DMS153 (cell line): Measurements from ENCODE around the gene WIPF2.

Experiments used
- DNase-seq: peaks from one replicate; lab custom pipeline; 2025; lab: John Stamatoyannopoulos, UW

The WIPF2 gene

DNA sequence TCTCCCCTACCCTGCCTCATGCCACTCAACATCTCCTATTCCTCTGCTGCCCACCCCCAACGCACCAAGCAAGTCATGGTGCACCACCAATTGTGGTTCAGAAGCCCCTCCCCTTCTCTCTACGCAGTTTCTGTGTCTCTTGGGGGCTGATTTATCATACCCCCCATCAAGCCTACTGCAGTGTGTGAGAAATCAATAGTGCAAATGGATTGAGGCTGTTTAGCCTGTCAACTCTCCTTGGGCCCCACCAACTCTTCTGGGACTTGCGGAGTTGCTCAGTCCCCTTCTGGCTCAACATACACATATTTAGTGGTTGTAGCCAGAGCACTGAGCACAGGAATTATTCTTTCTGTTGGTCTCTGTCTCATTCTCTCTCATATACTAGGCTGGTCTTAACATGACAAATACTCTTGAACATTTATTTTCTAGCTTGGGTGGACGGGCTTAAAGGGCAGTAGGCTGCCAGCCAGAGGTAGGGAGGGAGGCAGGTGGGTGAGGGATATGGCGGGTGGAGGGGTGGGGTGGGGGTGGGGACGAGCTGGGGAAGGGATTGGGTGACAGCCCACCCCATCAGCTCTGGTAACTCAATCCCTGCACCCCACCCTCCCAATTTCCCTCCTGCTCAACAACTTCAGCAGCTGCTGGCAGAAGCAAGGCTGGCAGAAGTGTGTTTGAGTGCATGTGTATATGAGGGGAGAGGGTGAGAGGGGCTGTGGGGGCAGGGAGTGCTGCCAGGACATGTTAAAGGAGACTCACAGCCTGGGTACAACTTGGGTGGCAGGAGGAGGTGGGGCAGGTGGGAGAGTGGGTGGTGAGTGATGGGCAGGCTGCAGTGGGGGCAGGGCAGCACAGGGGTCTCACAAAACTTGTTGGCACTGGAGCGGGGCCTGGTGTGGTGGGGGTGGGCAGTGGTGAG, 94.8 kb downstream of the WIPF2 start:
- no peak for DNase-seq

DNA sequence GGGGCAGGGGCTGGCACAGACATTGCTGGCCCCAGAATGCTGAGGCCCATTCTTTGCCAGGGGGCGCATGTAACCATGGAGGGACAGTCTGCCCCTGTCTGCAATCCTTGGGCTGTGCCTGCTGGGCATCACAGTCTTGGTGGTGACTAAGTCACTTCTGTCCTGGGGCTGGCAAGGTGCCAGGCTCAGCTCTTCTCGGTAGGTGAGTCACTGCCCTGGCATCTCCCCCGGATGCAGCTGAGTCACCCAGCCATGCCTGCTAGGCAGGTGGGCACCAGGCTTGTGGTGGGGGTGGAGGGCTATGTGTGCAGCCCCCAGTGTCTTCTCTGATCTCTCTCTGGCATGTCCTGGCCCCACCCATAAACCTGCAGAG, 95.5 kb downstream of the WIPF2 start:
- peak; percentile 82 for DNase-seq

DNA sequence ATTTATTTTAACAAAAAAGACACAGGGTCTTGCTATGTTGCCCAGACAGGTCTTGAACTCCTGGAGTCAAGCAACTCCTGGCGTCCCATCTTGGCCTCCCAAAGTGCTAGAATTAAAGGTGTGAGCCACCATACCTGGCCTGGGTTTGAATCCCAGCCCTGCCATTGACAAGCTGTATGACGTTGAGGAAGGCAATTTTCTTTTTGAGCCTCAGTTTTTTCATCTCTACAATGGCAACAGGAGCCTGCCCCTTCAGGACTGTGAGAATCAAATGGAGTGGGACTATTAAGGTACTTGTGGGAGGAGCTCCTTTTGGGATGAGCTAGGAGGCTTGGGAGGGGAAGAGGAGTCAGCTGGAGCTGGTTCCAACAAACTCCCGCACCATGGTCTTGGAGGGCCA, 96.1 kb downstream of the WIPF2 start:
- no peak for DNase-seq

DNA sequence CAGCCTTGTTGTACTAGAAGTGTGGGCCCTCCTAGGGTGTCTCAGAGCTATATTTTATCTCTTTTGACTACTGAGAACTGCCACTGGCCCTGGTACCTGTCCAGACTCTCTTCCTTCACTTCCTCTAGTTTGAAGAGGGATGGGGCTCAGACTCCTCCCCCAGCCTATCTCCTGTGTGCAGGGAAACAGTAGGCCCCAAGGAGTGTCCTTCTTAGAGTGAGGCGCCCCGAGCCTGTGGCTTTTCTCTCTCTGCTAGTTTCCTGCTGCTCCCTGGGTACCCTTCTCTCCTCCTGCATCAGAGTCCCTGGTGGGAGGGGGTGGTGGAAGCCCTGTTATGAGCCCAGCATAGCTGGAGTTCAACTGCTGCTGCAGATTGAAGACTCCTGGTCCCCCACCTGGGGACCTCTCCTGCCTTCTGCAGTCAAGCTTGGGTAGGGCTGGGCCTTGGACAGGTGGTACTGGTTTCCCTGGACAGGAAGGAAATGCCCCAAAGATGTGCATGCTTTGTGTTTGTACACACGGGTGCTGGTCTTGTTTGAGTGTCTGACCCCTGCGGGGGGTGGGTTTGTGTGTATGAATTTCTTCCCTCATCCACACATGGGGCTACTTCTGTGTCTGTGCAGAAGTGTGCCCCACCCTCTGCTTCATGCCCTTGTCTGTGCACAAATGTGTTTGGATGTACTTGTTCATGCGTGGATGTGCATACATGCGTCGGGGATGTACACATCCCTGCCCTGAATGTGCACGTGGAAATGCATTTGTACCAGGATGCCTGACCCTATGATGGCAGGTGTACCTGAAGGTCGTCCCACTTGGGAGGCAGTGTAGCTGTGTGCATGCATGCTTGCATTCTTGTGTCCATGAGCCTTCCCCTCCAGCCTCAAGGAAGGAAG, 96.8 kb downstream of the WIPF2 start:
- DNase-seq, result no peak

DNA sequence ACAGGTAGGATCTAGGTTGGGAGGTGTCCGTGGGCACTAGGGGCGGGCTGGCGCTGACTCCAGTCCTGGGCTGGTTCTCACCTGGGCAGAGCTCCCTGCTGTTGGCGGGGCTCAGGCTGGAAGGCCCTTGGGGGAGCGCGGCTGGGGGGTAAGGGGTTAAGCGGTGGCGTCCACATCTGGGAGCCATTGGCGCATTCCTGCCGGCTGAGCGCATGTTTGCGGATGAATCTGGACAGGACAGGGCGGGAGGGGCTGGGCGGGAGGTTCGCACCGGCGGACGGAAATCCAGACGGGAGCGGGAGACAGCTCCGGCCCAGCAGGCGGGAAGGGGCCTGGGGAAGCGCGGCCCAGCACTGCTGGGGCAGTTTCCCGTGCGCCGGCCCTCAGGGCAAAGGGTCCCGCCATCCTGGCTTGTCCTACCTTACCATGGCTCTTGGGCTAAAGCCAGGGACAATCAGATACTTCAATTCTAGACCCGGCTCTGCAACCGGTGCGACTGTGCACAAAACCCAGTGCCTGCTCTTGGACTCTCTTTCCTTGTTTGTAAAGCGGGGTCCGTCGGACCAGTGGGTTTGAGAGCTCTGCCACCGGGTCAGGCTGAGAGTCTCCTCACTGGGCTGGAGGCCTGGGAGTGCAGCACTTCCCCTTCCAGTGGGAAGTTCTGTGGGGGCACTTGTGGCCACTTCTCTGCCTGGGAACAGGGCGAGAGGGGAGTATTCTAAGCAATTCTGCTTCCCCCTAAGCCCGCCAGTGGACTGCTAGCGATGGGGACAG, 97.7 kb downstream of the WIPF2 start:
- DNase-seq, result no peak

DNA sequence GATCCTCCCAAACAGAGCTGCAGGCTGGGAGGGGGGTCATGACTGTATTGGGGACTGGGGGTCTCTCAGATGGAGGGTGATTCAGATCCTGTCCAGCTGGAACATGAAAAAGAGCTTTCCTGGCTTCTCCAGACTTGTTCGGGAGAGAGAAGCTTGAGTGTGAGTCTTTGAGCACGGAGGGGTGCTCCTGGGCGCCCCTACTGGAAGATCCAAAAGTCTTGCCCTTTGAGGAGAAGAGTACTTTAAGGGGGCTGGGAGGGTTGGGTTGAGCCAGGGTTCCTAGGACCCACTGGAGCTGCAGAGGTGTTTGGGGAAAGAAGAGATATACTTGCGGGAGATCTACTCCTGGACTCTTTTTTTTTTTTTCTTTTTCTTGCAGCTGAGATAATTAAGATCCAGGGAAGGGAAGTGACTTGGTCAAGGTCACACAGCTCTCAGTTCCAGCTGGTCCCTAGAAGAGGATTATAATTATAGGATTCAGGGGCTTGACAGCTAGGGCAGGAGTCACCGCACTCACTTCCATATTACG, 98.3 kb downstream of the WIPF2 start:
- DNase-seq, result no peak

DNA sequence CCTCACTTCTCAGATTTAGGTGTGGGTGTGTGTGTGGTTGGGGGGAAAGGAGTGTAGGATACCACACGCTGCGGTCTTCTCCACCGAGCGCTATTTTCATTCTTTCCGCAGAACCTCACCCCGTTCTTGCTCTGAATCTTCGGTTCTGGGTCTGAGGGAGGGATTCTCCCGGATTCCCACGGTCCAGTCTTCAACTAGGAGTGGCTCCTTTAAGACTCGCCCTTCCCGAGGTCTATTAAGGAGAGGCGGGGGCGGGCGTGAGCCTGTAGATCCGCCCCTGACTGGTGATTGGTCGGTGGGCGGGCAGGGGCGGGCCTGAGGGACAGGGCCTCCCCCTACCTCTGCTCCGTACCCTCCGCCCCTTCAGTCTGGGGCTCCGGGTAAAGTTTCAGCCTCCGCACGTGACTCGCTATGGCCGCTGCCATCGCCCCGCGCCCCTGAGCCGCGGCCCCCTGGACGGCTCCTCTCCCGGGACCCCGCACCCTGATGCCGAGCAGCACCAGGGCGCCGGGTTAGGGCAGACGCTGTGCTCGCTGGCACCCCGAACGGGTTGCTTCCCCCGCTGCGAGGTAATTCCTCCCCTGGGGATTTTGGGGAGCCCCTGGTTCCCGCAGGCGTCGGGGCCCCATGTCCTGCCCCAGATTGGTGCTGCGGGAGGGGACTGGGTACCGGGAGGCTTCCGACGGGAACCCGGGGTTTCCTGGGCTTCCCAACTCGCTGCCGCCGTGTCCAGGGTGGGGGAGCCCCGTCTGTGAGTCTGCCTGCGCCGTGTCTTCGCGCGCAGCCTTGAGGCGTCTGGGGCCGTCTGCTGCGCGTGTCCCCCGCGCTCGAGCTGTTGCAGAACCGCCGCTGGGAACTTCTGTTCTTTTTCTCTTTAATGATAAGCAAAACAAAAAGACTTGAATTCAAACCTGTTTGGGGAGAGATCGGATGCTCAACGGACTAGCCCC, 99.1 kb downstream of the WIPF2 start:
- DNase-seq, result peak; percentile 77

DNA sequence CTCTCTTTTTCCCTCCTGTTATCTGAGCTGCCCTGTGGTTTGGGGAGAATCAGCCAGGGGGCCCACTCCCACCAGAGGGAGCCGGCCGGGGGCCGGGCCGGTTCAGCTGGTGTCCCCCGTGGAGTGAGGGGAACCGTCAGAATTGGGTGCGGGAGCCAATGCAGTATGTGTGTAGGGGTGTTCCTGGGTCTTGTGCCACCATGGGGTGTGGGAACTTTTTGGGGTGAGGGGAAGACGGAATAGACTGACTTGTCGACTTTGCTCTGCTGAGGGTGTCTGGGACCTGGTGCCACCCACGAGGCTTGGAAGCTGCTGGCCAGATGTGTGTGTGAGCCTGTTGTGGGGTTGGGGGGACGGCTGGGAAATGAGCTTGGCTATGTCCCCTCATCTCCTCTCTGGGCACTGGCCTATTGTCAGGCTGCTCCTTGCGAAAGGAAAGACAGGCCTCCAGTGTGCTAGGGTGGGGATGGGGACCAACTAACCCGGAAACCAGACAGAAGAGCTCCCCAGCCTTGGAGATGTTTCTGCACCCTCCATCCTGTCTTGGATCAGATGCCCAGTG, 99.8 kb downstream of the WIPF2 start:
- no peak for DNase-seq

DNA sequence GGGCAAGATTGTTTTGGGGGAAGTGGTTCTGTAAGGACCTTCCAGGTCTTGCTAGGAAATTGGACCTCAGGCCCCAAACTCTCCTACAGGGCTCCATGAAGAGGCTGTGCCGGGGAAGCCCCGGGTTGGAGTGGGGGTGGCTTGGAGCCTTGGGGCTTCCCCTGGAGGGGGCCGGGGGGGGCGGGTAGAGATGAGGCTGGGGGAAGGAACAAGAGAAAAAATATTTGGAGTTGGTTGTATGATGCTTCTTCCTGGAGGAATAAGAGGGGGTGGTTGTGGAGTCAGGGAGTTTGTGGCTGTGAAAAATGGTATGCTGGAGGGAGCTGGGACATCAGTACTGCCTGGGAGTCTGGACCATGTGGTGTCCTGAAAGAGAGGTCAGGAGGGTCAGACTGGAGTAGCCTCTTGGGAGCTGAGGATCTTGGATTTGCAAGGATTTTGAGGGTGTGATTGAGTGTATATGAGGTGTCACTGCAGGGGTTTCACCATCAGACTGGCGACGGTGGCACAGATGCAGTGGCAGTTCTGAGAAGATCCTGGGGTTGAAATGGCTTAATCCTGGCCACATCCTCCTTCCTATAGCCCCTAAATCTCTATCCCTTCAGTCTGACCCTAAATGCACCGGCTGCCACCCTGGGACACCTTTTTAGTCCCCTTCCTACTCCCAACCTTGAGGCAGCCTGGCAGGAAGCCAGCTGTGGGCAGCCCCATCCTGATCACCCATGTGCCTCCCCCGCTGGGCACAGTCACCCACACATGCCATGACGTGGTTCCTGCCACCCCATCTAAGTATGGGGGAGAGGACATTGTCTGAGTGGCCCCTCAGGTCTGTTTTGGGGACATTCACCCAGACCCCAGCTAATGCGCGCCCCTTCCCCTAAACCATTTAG, 100.8 kb downstream of the WIPF2 start:
- DNase-seq, result no peak

DNA sequence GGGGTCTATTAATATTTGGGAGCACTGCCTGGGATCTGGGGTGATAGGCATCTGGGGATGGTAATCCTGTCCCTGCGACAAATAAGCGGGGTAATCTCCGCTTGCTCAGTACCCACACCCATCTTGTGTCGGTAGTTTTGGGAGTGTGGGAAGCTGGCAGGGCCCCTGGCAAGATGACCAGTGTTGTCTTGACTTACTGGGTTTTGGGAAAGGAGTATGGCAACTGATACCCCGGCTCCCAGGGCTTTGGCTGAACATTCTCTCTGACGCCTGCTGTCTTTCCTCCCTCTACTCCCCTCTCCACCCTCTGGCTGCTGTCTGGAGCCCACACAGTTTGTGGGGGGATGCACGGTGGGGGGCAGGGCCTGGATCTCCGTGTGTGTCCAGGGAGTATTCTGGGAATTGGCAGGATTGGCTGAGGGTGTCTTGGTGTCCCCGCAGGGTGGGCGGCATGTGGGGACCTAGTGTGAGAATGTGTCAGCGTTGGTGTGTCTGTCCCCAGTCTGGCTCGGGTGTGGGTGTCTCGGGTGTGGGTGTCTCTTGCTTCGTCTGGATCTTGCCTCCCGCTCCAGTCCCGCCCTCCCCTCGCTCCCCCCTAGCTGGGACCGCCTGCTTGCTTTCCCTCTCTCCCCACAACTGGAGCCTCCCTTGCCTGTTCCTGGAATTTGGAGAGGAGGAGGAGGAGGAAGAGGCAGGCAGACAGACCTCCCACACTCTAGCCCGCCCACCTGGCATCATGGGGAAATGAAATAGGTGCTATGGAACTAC, 101.8 kb downstream of the WIPF2 start:
- DNase-seq, result no peak

DNA sequence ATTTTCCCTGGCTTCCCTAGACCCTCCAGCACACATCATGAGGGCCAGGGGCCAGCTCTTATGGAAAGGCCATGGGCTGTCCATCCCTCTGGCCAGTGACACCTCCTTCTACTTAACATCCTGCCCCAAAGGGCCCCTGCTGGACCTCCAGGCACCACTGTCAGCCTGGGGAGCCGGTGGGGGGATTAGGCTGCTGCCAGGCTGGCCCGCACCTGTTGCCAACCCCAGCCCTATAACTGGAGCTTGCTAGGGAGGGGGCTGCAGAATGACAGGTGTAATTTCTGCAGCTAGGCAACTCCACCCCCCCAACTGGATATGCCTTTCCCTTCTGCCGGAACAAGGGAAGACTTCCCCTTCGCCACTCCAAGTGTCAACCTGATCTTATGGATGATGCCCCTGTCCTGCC, 102.4 kb downstream of the WIPF2 start:
- no peak for DNase-seq

DNA sequence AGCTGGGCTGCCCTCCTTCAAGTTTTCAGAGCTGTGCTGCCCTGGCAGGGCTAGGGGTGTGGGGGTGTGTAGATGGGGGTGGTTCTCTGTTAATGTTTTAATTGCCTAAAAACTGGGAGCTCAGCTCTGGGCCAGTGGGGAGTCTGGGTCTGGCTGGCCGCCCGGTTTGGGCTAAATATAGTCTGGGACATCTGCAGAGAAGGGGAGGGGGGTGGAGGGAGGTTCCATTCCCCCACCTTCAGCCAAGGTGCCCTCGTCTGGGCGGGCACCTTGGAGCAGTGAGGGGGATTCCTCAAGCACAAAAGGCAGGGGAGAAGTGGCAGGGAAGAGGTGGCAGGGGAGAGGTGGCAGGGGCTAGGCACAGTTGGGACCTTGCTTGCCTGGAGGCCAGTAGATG, 102.9 kb downstream of the WIPF2 start:
- no peak for DNase-seq

DNA sequence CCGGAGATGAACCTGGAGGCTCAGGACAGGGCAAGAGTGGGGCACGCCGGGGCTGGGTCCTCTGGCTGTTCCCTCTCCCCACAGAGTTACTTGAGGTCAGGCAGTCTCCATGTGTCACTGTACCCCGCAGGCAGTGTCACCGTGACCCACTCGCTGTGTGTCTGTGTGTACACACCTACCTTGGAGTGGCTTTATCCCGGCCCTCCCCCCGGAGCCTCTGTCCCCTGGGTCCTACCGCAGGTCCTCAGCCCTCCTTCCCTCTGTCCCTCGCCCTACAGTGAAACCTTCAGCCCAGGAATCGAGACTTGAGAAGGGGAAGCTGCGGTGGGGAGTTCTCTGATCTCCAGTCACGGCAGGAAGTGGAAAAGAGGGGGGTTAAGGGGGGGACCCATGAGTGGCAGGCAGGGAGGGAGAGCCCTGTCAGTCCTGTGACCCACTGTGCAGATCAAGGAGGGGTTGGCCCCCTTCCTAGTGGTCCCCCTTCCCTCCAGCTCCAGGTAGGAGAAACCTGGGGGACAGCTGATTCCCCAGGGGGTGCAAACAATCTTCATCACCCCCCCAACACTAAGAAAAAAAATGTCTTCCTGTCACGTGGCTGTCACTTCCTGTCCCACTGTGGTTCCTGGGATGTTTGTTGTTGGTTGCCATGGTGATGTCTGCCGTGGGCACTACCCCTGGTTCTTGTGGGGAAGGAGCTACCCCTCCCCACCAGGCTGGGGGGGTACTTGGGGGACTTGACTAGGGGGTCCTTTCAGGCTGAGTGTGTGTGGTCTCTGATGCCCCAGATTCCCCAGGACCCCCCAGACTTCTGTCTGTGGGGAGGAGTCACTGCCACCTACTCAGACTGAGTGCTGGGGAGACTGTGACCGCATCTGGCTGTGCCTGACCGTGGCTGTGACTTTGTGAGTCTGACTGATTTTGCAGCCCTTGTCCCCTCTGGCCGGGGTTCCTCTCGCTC, 103.5 kb downstream of the WIPF2 start:
- DNase-seq, result peak; percentile 36

DNA sequence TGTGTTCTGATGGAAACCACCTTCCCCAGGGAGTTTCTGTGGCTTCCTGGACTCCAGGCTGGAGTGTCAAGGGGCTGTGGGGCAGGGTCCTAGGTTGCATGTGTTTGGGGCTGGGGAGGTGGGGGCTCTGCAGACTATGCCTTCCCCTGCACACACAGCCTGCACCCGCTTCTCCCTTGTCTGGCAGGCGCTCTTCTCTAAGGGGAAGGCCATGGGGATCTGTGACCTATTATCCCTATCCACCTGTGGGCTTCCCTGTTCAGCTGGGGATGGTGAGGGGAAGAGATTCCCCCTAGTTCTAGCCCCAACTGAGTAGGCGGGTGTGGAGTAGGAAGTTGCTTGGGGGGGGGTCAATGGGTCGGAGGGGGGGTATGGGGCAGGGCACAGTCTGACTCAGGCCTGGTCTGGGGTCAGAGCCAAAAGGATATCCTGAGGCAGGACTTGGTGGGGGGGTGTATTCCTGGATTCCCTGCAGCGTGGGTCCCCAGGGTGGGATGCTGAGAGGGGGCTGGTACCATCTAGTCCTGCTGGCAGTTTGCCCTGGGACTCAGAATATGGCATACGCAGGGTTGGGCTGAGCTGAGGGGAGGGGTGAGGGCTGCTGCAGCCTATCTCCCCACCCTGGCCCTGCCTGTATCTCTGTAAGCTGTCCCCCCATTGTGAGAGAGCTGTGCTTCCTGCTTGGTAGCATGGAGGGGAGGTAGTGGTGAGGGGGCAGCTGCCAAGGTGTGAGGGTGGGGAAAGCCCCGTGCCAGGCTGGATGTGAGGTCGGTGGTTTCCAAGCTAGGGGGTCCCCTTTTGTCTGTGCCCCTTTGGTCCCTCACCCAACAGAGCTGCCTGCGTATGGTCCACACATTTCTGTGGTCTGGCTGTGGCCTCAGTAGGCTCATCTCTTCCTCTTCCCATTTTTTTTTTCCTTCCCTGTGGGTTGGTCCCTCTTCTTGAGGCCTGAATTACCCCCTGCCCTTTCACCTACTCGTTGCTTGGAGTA, 104.6 kb downstream of the WIPF2 start:
- DNase-seq, result no peak

DNA sequence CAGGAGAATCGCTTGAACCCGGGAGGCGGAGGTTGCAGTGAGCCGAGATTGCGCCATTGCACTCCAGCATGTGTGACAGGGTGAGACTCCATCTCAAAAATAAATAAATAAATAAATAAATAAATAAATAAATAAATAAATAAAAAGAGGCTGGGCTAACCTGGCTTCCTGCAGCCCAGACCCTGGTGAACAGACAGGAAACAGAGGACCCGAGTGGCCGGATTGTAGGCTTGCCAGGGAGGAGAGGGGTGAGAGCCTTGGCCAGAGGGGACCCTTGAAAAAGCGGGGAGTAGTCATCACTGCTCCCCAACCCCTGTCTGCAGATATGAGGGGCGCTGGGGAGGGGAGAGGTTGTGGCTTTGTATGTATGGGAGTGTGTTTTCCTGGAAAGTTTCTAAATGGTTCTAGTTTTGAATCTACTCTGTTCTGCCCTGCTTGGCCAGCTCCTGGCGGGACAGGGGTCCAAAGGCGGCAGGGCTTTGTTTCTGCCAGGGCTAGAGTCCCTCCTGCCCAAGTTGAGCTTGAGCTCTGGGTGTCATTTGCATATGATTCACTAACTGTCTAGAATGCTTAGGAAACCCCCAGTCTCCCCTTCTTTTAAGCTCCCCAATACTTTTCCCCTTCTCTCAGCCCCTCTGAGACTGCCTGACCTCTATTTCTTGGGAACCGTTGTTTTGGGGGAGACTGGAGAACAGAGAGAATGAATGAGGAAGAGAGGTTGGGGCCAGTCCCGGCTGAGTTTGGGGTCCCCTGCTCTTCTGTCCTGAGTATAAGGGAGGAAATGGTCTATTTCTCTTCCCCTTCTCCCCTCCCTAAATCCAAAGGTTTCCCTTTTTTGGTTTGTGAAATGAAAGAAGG, 106.3 kb downstream of the WIPF2 start:
- no peak for DNase-seq
